ENCODE measurements around the gene FARS2. TPM values are rescaled to one million over a fixed set of nuclear protein-coding genes. Genes with fewer than 3 reads are reported as not detected.

Gene FARS2
- total RNA-seq, 1 donor: 29.8 TPM

- no peak for TF ChIP-seq CTCF (IDR thresholded peaks at IDR 0.05; ENCODE audit: insufficient read depth, low read depth, low read length)
- no peak for DNase-seq (ENCODE audit: low read depth)
- H3K4me3 ChIP-seq (ENCODE audit: low read depth, low read length): no peak overlapping the region
Observed at GRCh38 chr6:5247201-5247600, 14.1 kb upstream of the FARS2 start.

DNA sequence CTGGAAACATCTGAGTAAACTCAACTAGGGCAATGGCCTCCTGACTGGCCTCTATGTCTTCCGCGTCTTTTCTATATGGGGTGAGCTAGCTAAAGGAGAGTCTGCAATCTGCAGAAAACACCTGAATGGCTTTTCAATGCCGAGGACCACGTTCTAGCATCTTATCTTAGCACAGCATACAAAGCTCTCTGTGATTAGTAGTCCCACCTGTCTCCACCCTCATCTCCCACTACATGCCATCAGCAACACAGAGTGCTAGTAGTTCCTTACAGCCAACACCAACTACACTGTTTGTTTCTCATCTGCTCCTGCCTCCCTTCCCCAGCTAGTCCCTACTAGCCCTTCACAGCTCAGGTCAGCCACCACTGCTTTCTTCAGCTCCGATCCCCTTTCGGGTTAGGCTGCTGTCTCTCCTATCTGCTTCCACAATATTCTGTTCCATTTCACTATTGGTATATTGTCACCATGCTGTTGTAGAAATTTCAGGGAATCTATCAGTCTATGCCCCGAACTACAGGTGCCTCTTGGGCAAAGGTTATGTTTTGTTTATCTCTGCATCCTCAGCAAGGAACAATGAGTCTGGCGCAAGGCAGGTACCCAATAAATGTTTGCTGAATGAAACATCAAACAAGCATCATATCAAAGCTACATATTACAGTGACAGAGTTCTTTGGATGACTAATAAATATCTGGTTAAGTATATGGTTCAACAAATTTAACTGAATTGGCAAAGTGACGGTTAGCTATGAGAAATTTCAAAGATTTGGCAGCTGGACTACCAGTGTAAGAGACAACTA lies 12.8 kb upstream of the FARS2 start:
- TF ChIP-seq CTCF (IDR thresholded peaks at IDR 0.05; ENCODE audit: insufficient read depth, low read depth, low read length): no peak
- H3K4me3 ChIP-seq (ENCODE audit: low read depth, low read length): no peak overlapping the region
- no peak for DNase-seq (ENCODE audit: low read depth)

DNA sequence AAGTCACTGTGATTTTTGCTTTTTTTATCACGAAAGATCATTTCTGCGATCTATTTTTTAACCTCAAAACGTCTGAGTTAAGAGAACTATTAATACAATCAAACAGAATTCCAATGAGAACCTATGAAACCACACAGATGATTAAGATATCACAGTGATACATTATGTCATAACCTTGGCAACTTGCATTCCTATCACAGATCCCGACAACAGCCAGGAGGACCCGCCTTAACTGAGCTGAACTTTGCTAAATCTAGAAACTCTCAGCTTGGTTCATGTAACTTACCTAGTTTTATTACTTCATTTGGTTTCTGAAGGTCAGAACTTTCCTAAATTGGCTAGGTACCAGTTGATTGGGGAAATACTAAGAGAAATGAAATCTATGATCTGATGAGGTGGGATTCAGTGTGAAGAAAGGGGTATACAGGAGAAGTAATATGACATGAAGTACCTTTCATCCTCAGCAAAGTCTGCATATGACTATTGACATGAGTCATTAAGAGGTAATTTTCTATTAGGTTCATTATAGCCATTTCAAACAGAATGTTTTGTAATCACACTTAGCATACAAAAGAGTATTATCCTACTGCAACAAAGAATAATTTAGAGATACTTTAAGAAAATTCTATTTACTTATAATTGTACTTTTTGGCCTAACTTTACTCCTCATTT lies 11.7 kb upstream of the FARS2 start:
- no peak overlapping the region for H3K4me3 ChIP-seq (ENCODE audit: low read depth, low read length)
- DNase-seq (ENCODE audit: low read depth): no peak
- TF ChIP-seq CTCF (IDR thresholded peaks at IDR 0.05; ENCODE audit: insufficient read depth, low read depth, low read length): no peak

- no peak for DNase-seq (ENCODE audit: low read depth)
- no peak for TF ChIP-seq CTCF (IDR thresholded peaks at IDR 0.05; ENCODE audit: insufficient read depth, low read depth, low read length)
- H3K4me3 ChIP-seq (ENCODE audit: low read depth, low read length): no peak overlapping the region
Observed at GRCh38 chr6:5250451-5250850, 10.9 kb upstream of the FARS2 start.

GRCh38 chr6:5250911-5251310 lies 10.4 kb upstream of the FARS2 start:
- no peak for DNase-seq (ENCODE audit: low read depth)
- no peak for TF ChIP-seq CTCF (IDR thresholded peaks at IDR 0.05; ENCODE audit: insufficient read depth, low read depth, low read length)
- H3K4me3 ChIP-seq (ENCODE audit: low read depth, low read length): no peak overlapping the region

- TF ChIP-seq CTCF (IDR thresholded peaks at IDR 0.05; ENCODE audit: insufficient read depth, low read depth, low read length): no peak
- no peak overlapping the region for H3K4me3 ChIP-seq (ENCODE audit: low read depth, low read length)
Observed at GRCh38 chr6:5256952-5257351, 4.4 kb upstream of the FARS2 start.

More at GRCh38 chr6:5256952-5257351, 4.4 kb upstream of the FARS2 start:
- no peak for DNase-seq (ENCODE audit: low read depth)

Measured in fibroblast of villous mesenchyme (primary cell).